SK-N-SH (cell line): ENCODE data around the gene ARHGAP26.

Experiments used
- CTCF ChIP-seq: fragments of 200-600 bp; sonication (generic); IDR thresholded peaks from 2 replicates; pipeline ENCODE4 v1.6.1; 2017; ENCODE audit warnings: antibody characterized with exemption, mild to moderate bottlenecking, moderate library complexity
- EP300 ChIP-seq, 2 experiments: IDR thresholded peaks; 2 replicates each; pipeline versions ENCODE4 v1.4.0 to v1.6.1; 2012; ENCODE audit warnings: borderline replicate concordance in 1 of 2, low read depth in 1 of 2, low read length in 1 of 2
- EZH2phosphoT487 ChIP-seq: fragments of 200-600 bp; sonication (generic); IDR thresholded peaks from 2 replicates; pipeline ENCODE4 v1.6.1; 2017; ENCODE audit warnings: low read depth, mixed run types, mild to moderate bottlenecking, antibody characterized with exemption, moderate library complexity, borderline replicate concordance
- FOXM1 ChIP-seq: IDR thresholded peaks from 2 replicates; pipeline ENCODE4 v1.4.0; 2012; ENCODE audit warnings: low read depth, mild to moderate bottlenecking
- GABPA ChIP-seq: IDR thresholded peaks from 2 replicates; pipeline ENCODE4 v1.4.0; 2012; ENCODE audit warnings: low read depth, mild to moderate bottlenecking
- MAX ChIP-seq: IDR thresholded peaks from 2 replicates; pipeline ENCODE4 v1.4.0; 2012; ENCODE audit warnings: low read depth
- PBX3 ChIP-seq: IDR thresholded peaks from 2 replicates; pipeline ENCODE4; 2012
- POLR2AphosphoS5 ChIP-seq: IDR thresholded peaks from 2 replicates; pipeline ENCODE4 v1.6.1; 2012; ENCODE audit warnings: low read depth, low read length
- RAD21 ChIP-seq: IDR thresholded peaks from 2 replicates; pipeline ENCODE4 v1.6.1; 2012; ENCODE audit warnings: mild to moderate bottlenecking, low read length
- REST ChIP-seq: IDR thresholded peaks from 2 replicates; pipeline ENCODE4 v1.6.1; 2012; ENCODE audit warnings: mild to moderate bottlenecking, low read depth, low read length, moderate library complexity
- TAF1 ChIP-seq: IDR thresholded peaks from 2 replicates; pipeline ENCODE4 v1.6.1; 2012; ENCODE audit warnings: low read depth, mild to moderate bottlenecking, low read length, moderate library complexity, borderline replicate concordance
- USF1 ChIP-seq: IDR thresholded peaks from 2 replicates; pipeline ENCODE4 v1.4.0; 2012; ENCODE audit warnings: low read depth, borderline replicate concordance
- USF2 ChIP-seq: fragments of 150-350 bp; IDR thresholded peaks from 2 replicates; pipeline ENCODE4 v1.6.1; 2017; ENCODE audit warnings: antibody characterized with exemption, low read length, low read depth, borderline replicate concordance

GRCh38 chr5:142911170-142911569 is 141.0 kb downstream of the ARHGAP26 start:
- TF ChIP-seq GABPA, result no peak
- no peak for TF ChIP-seq CTCF
- no peak for TF ChIP-seq POLR2AphosphoS5
- no peak for TF ChIP-seq TAF1
- no peak for TF ChIP-seq USF2
- TF ChIP-seq FOXM1, result no peak
- TF ChIP-seq REST, result no peak
- no peak for TF ChIP-seq MAX
- no peak for TF ChIP-seq USF1
- no peak for TF ChIP-seq PBX3
- no peak for TF ChIP-seq EZH2phosphoT487
- TF ChIP-seq RAD21, result no peak
- TF ChIP-seq EP300 (IDR thresholded peaks at IDR 0.05; ENCODE audit: borderline replicate concordance in 1 of 2, low read depth in 1 of 2, low read length in 1 of 2), result no peak
